SK-N-SH (cell line): ENCODE results near the gene CLIC2. TPM values are rescaled to one million over a fixed set of nuclear protein-coding genes. Genes with fewer than 3 reads are reported as not detected.
A peak's percentile ranks its signal among the peaks of the same experiment; 100 is the strongest.

Experiments used
- CTCF ChIA-PET: fragments of 300-600, 350-600 bp; formaldehyde crosslinking; extraction: SDS; loops from one replicate; lab custom pipeline; 2021; lab: Yijun Ruan, JAX
- POLR2A ChIA-PET: fragments of 350-600 bp; sonication (Branson Sonifier 250); formaldehyde crosslinking; extraction: SDS; loops from one replicate; lab custom pipeline; 2020; ENCODE audit warnings: antibody characterized with exemption, inconsistent platforms; lab: Yijun Ruan, JAX
- DNase-seq: peaks from one replicate; pipeline ENCODE4 v3.0.0; 2012
- H2AFZ ChIP-seq: fragments of 200-600 bp; sonication (generic); 2 replicates; pipeline ENCODE4 v1.8.1; 2016; ENCODE audit warnings: antibody characterized with exemption, mild to moderate bottlenecking, low read depth
- H3F3A ChIP-seq: fragments of 200-600 bp; sonication (generic); replicated peaks from 2 replicates; pipeline ENCODE3; 2016; ENCODE audit warnings: antibody characterized with exemption, mild to moderate bottlenecking; ENCODE audit not compliant: insufficient read depth
- H3K27ac ChIP-seq, 2 experiments: fragments of 200-500 bp in 1 of 2; fragments of 200-600 bp in 1 of 2; sonication (Bioruptor generic) in 1 of 2; sonication (generic), shearing (Covaris generic) in 1 of 2; 2 replicates each; pipeline versions ENCODE4 v1.5.1 to v1.6.1; 2014 to 2016; ENCODE audit warnings: low read depth in 2 of 2, inconsistent platforms in 1 of 2, low read length in 1 of 2, mild to moderate bottlenecking in 1 of 2, mixed read lengths in 1 of 2
- H3K27me3 ChIP-seq: fragments of 200-600 bp; sonication (generic), shearing (Covaris generic); 2 replicates; pipeline ENCODE4 v1.6.1; 2016; ENCODE audit warnings: mixed run types; ENCODE audit not compliant: insufficient read depth
- H3K36me3 ChIP-seq, 2 experiments: fragments of 200-500 bp in 1 of 2; fragments of 200-600 bp in 1 of 2; sonication (Bioruptor generic) in 1 of 2; sonication (generic) in 1 of 2; replicated peaks in 1 of 2; 2 replicates each; pipeline versions ENCODE3 to v1.5.1; 2014 to 2016; ENCODE audit warnings: low read length in 1 of 2, mild to moderate bottlenecking in 1 of 2; ENCODE audit not compliant: insufficient read depth in 2 of 2, control insufficient read depth in 1 of 2
- H3K4me1 ChIP-seq, 2 experiments: fragments of 200-500 bp in 1 of 2; fragments of 200-600 bp in 1 of 2; sonication (Bioruptor generic) in 1 of 2; sonication (generic), shearing (Covaris generic) in 1 of 2; 2 replicates each; pipeline versions ENCODE4 v1.5.1 to v1.6.1; 2014 to 2016; ENCODE audit warnings: low read depth in 1 of 2, low read length in 1 of 2, mixed run types in 1 of 2; ENCODE audit not compliant: insufficient read depth in 2 of 2, control insufficient read depth in 1 of 2
- H3K4me2 ChIP-seq: fragments of 200-600 bp; sonication (generic), shearing (Covaris generic); 2 replicates; pipeline ENCODE4 v1.6.1; 2017; ENCODE audit warnings: mixed run types
- H3K4me3 ChIP-seq, 2 experiments: fragments of 200-500 bp in 1 of 2; fragments of 200-600 bp in 1 of 2; sonication (Bioruptor generic) in 1 of 2; sonication (generic), shearing (Covaris generic) in 1 of 2; 2 replicates each; pipeline versions ENCODE4 v1.5.1 to v1.8.1; 2014 to 2016; ENCODE audit warnings: low read depth in 2 of 2, inconsistent platforms in 1 of 2, low read length in 1 of 2, mild to moderate bottlenecking in 1 of 2, mixed read lengths in 1 of 2, moderate library complexity in 1 of 2
- H3K79me2 ChIP-seq: fragments of 200-600 bp; sonication (generic); 2 replicates; pipeline ENCODE4 v1.8.1; 2017; ENCODE audit warnings: mild to moderate bottlenecking; ENCODE audit not compliant: insufficient read depth
- H3K9ac ChIP-seq: fragments of 200-600 bp; sonication (generic); 2 replicates; pipeline ENCODE4 v1.6.1; 2017; ENCODE audit warnings: mixed run types
- H3K9me2 ChIP-seq: fragments of 200-600 bp; sonication (generic); 2 replicates; pipeline ENCODE4 v1.6.1; 2017; ENCODE audit warnings: mixed run types
- H3K9me3 ChIP-seq: fragments of 200-600 bp; sonication (generic); 2 replicates; pipeline ENCODE4 v1.6.1; 2017; ENCODE audit warnings: mixed run types, mild to moderate bottlenecking, moderate library complexity
- H4K20me1 ChIP-seq: fragments of 200-600 bp; sonication (generic); 2 replicates; pipeline ENCODE4 v1.6.1; 2017; ENCODE audit warnings: mild to moderate bottlenecking, mixed run types; ENCODE audit not compliant: insufficient read depth
- CTCF ChIP-seq: fragments of 200-600 bp; sonication (generic); IDR thresholded peaks from 2 replicates; pipeline ENCODE4 v1.6.1; 2017; ENCODE audit warnings: antibody characterized with exemption, mild to moderate bottlenecking, moderate library complexity
- ELF1 ChIP-seq: IDR thresholded peaks from 2 replicates; pipeline ENCODE4 v1.4.0; 2012
- EP300 ChIP-seq, 2 experiments: IDR thresholded peaks; 2 replicates each; pipeline versions ENCODE4 v1.4.0 to v1.6.1; 2012; ENCODE audit warnings: borderline replicate concordance in 1 of 2, low read depth in 1 of 2, low read length in 1 of 2
- FOXM1 ChIP-seq: IDR thresholded peaks from 2 replicates; pipeline ENCODE4 v1.4.0; 2012; ENCODE audit warnings: low read depth, mild to moderate bottlenecking
- IRF3 ChIP-seq: fragments of 150-350 bp; IDR thresholded peaks from 2 replicates; pipeline ENCODE4 v1.6.1; 2016; ENCODE audit warnings: mild to moderate bottlenecking, low read depth, low read length
- MEF2A ChIP-seq: IDR thresholded peaks from 2 replicates; pipeline ENCODE4 v1.4.0; 2012; ENCODE audit warnings: low read depth, borderline replicate concordance
- MXI1 ChIP-seq: IDR thresholded peaks from 2 replicates; pipeline ENCODE4 v1.6.1; 2012; ENCODE audit warnings: mild to moderate bottlenecking, low read depth, low read length, improper control_type of control experiment
- NFIC ChIP-seq: IDR thresholded peaks from 2 replicates; pipeline ENCODE4 v1.4.0; 2012; ENCODE audit warnings: borderline replicate concordance
- PBX3 ChIP-seq: IDR thresholded peaks from 2 replicates; pipeline ENCODE4; 2012
- RCOR1 ChIP-seq: fragments of 150-350 bp; IDR thresholded peaks from 2 replicates; pipeline ENCODE4 v1.6.1; 2017; ENCODE audit warnings: antibody characterized with exemption, low read length
- RFX5 ChIP-seq: IDR thresholded peaks from 2 replicates; pipeline ENCODE4 v1.6.1; 2012; ENCODE audit warnings: mild to moderate bottlenecking, improper control_type of control experiment, low read length
- SIN3A ChIP-seq: IDR thresholded peaks from 2 replicates; pipeline ENCODE4 v1.6.1; 2012; ENCODE audit warnings: low read depth, mild to moderate bottlenecking, low read length, moderate library complexity, borderline replicate concordance
- TCF12 ChIP-seq: IDR thresholded peaks from 2 replicates; pipeline ENCODE4 v1.4.0; 2012
- TEAD4 ChIP-seq: IDR thresholded peaks from 2 replicates; pipeline ENCODE4 v1.4.0; 2012; ENCODE audit warnings: mild to moderate bottlenecking, borderline replicate concordance; ENCODE audit not compliant: insufficient read depth
- WGBS: methylation state at CpG from one replicate; pipeline ENCODE4 v1.1.6; 2017; ENCODE audit warnings: low lambda C conversion rate; 5-methylcytosine and 5-hydroxymethylcytosine counted together
- polyA plus RNA-seq, 3 experiments: library from polyadenylated mRNA; depleted of rRNA; stranded (reverse); fragments of >200 nt; gene quantifications; 2 replicates each; pipeline ENCODE4 v1.2.3, GENCODE V29; 2012
- TF ChIP-seq, protein P1 (sequence below): fragments of 150-350 bp; IDR thresholded peaks from 2 replicates; pipeline ENCODE4 v1.6.1; 2017; ENCODE audit warnings: antibody characterized with exemption, low read length, low read depth, borderline replicate concordance
- TF ChIP-seq, protein P2 (sequence below): IDR thresholded peaks from 2 replicates; pipeline ENCODE4 v1.6.1; 2012; ENCODE audit warnings: mild to moderate bottlenecking, low read depth, low read length, moderate library complexity

Gene CLIC2
- polyA plus RNA-seq, 1 of the 3 experiments (the other 2 are of a cell fraction) = 0.03 TPM

DNA sequence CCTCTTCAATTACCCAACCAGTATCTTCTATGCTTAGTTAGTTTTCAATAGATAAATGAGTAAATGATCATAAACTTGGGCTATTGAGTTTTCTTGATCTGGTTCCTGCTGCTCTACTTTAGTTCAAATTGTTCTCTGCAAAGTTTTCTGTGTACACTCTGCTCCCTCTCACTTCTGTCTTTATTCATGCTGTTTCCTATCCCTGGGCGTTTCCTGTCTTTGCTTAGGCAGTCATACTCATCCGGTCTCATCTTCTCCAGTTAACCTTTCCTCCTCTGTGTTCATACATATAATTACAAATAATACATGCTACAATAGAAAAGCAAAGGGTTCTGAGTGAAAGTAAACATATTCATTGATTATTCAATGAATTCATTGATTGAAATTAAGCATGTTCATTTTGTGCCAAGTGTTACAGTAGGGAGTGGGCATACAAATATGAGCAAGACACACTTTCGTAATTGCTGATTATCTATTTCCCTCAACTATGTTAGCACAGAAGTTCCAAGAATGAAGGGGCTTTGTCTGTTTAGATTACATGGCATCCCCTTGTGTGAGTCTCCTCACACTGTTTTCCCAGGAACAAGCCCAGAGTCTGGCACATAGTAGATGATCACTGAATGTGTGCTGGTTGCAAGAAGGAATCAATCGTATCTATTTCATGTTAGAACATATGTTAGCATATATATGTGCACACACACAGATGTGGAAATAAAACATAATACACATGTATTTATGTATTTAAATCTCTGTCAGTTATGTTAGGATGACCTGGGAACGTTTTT, 71.3 kb downstream of the CLIC2 start:
- POLR2A ChIA-PET = interaction anchor here (1.0 kb wide), 1 partner anchor 12 kb away, joined by 3 read pairs; no protein-coding TSS in a partner anchor
- Histone ChIP-seq H3K4me2 (peak overlapping the region; percentile 71), H3K9me3 (no peaks in the 10 kb centered on the region), H3K36me3 (no peaks in the 10 kb centered on the region), H3K9me2 (no peaks in the 10 kb centered on the region), H4K20me1 (no peaks in the 10 kb centered on the region), H3F3A (no peaks in the 10 kb centered on the region), H3K4me3 (peak overlapping the region; percentile 71 to 75), H3K4me1 (no peaks in the 10 kb centered on the region; a peak in 1 of 4 replicates), H2AFZ (peak overlapping the region; percentile 81), H3K27me3 (no peaks in the 10 kb centered on the region), H3K79me2 (no peaks in the 10 kb centered on the region), H3K27ac (no peak overlapping the region), H3K9ac (no peak overlapping the region; the same call in 1 of the 2 replicates)
- CTCF ChIA-PET = no interaction called here
- TF ChIP-seq FOXM1 (no peak), RCOR1 (no peak), SIN3A (no peak), NFIC (no peak), ELF1 (no peak)
- WGBS = 21% methylated on average over 5 of the region's 5 CpGs
- DNase-seq = no peak

DNA sequence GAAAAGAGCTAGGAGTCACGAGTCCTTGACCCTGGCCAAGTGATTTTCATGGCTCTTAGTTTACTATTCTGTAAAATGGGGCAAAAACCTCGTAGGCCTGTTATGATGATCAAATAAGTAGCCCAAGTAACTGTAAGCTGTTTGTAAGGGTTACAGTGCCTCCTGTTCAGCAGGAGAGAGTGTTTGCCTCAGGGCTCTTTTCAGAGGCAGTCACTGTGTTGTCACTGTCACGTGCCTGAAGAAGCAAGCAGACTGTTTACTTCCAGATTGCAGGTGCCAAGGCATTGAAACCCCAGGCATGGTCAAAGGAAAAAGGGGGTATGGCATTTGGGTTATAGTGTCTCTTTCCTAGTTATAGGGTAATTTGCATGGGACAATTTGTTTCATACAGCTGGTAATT, 74.7 kb downstream of the CLIC2 start:
- no peaks in the 10 kb centered on the region; a peak in 1 of 4 replicates for H3K4me1 ChIP-seq
- ChIA-PET POLR2A (interaction anchor here (0.6 kb wide), 1 partner anchor 35 kb away, joined by 4 read pairs; no protein-coding TSS in a partner anchor), CTCF (no interaction called here)
- 51% methylated on average over 3 of the region's 3 CpGs for WGBS
- no peaks in the 10 kb centered on the region for H3K9me3 ChIP-seq
- no peaks in the 10 kb centered on the region for H4K20me1 ChIP-seq
- no peaks in the 10 kb centered on the region for H3K9me2 ChIP-seq
- no peaks in the 10 kb centered on the region for H3K36me3 ChIP-seq
- no peak overlapping the region for H3K27ac ChIP-seq
- no peaks in the 10 kb centered on the region for H3F3A ChIP-seq
- no peak overlapping the region for H2AFZ ChIP-seq
- no peak overlapping the region for H3K4me3 ChIP-seq
- DNase-seq = no peak
- no peaks in the 10 kb centered on the region for H3K27me3 ChIP-seq
- H3K4me2 ChIP-seq = no peak overlapping the region
- H3K79me2 ChIP-seq = no peaks in the 10 kb centered on the region
- H3K9ac ChIP-seq = no peak overlapping the region
- TF ChIP-seq, protein P1, sequence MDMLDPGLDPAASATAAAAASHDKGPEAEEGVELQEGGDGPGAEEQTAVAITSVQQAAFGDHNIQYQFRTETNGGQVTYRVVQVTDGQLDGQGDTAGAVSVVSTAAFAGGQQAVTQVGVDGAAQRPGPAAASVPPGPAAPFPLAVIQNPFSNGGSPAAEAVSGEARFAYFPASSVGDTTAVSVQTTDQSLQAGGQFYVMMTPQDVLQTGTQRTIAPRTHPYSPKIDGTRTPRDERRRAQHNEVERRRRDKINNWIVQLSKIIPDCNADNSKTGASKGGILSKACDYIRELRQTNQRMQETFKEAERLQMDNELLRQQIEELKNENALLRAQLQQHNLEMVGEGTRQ = no peak
- TF ChIP-seq NFIC = no peak
- TF ChIP-seq CTCF = no peak
- TF ChIP-seq IRF3 = no peak
- no peak for TF ChIP-seq TEAD4
- TF ChIP-seq RFX5 = no peak
- TF ChIP-seq MEF2A = no peak
- TF ChIP-seq, protein P2, sequence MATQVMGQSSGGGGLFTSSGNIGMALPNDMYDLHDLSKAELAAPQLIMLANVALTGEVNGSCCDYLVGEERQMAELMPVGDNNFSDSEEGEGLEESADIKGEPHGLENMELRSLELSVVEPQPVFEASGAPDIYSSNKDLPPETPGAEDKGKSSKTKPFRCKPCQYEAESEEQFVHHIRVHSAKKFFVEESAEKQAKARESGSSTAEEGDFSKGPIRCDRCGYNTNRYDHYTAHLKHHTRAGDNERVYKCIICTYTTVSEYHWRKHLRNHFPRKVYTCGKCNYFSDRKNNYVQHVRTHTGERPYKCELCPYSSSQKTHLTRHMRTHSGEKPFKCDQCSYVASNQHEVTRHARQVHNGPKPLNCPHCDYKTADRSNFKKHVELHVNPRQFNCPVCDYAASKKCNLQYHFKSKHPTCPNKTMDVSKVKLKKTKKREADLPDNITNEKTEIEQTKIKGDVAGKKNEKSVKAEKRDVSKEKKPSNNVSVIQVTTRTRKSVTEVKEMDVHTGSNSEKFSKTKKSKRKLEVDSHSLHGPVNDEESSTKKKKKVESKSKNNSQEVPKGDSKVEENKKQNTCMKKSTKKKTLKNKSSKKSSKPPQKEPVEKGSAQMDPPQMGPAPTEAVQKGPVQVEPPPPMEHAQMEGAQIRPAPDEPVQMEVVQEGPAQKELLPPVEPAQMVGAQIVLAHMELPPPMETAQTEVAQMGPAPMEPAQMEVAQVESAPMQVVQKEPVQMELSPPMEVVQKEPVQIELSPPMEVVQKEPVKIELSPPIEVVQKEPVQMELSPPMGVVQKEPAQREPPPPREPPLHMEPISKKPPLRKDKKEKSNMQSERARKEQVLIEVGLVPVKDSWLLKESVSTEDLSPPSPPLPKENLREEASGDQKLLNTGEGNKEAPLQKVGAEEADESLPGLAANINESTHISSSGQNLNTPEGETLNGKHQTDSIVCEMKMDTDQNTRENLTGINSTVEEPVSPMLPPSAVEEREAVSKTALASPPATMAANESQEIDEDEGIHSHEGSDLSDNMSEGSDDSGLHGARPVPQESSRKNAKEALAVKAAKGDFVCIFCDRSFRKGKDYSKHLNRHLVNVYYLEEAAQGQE = no peak
- no peak for TF ChIP-seq EP300 (IDR thresholded peaks at IDR 0.05; ENCODE audit: borderline replicate concordance in 1 of 2, low read depth in 1 of 2, low read length in 1 of 2)
- no peak for TF ChIP-seq MXI1
- TF ChIP-seq PBX3 = no peak
- no peak for TF ChIP-seq SIN3A
- no peak for TF ChIP-seq RCOR1
- TF ChIP-seq TCF12 = no peak
